ENCODE measurements around the gene ANKRD28. TPM values are rescaled to one million over a fixed set of nuclear protein-coding genes. Genes with fewer than 3 reads are reported as not detected.
A peak's percentile ranks its signal among the peaks of the same experiment; 100 is the strongest.
"Not testable (repeated sequence)": the region's sequence is repeated elsewhere in the genome, so short reads cannot be mapped to it uniquely, and the experiment has no call there.

ANKRD28 gene
- total RNA-seq (10 to 100 TPM; 32.7 to 38.0 TPM), polyA plus RNA-seq (10 to 100 TPM in 1 of 3 donors, 1 to 10 TPM in 2; 3.3 to 10.5 (median 7.1) TPM), total RNA-seq (56.9 to 81.8 (median 74.7) reads per million in 6 experiments)

GRCh38 chr3:15797642-15798303 is at the start of gene ANKRD28:
Gene ANKRD28, minus strand, starts transcription at chr3:15797979. Its CDS starts 1,458 bp downstream, at chr3:15796521.
- ATAC-seq: peak; percentile 53 to 68
- DNase-seq: peak in 3 of 10 donors; percentile 1 to 30 (median 17)
- Mint-ChIP-seq H3K4me3 (peak within 1 kb of the TSS in 9 of 10 donors; percentile 33 to 83 (median 59)), H3K36me3 (peaks cover 0 to 17% (median 2%) of the 10 kb centered on the region in 3 donors), H3K27me3 (no peaks in the 10 kb centered on the region), H3K4me1 (peaks cover 20 to 87% (median 61%) of the 10 kb centered on the region in 4 donors), H3K9me3 (peaks cover 0 to 2% (median 0%) of the 10 kb centered on the region in 9 donors), H3K27ac (peak within 1 kb of the TSS in 8 of 10 donors; percentile 20 to 89 (median 46))
- POLR2A ChIA-PET: interaction anchor here (0.7 kb wide), 1 partner anchor 467 kb away, joined by 4 read pairs; the partner anchor contains the start of gene DPH3

DNA sequence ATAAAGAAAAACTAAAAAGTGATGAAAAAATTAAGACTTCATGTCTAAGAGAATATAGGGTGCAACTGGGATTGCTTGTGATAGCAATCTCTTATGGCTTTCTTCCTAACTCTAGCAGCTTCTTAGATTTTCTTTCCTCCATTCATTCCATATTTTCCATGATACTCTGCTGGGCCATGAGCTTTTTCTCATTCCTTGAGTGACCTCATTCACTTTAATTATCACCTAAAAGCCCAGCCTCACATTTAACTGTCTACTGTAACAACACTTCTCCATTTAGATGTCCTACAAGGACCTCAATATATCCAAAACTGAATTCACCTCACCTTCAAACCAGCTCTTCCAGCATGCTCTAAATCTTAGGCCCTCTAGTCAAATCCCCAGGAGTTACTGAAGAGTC is 49.5 kb upstream of the ANKRD28 start:
- peaks cover 0 to 27% (median 16%) of the 10 kb centered on the region in 3 donors for H3K36me3 Mint-ChIP-seq
- POLR2A ChIA-PET: no interaction called here
- ATAC-seq: no peak
- DNase-seq: no peak
- no peak overlapping the region for H3K4me3 Mint-ChIP-seq
- peaks cover 27 to 60% (median 42%) of the 10 kb centered on the region in 4 donors for H3K4me1 Mint-ChIP-seq
- peaks cover 0 to 3% (median 0%) of the 10 kb centered on the region in 9 donors for H3K9me3 Mint-ChIP-seq
- H3K27me3 Mint-ChIP-seq: no peaks in the 10 kb centered on the region
- no peak overlapping the region for H3K27ac Mint-ChIP-seq

- Mint-ChIP-seq H3K9me3 (peaks cover 0 to 5% (median 0%) of the 10 kb centered on the region in 9 donors), H3K27ac (no peak overlapping the region), H3K27me3 (no peaks in the 10 kb centered on the region), H3K4me1 (peaks cover 27 to 60% (median 42%) of the 10 kb centered on the region in 4 donors), H3K4me3 (no peak overlapping the region), H3K36me3 (peaks cover 0 to 27% (median 16%) of the 10 kb centered on the region in 3 donors)
- no peak for ATAC-seq
- POLR2A ChIA-PET: no interaction called here
- DNase-seq: no peak
These were observed 48.8 kb upstream of the ANKRD28 start for GRCh38 chr3:15846606-15847005.

GRCh38 chr3:15845475-15845874 is 47.7 kb upstream of the ANKRD28 start:
- H3K36me3 Mint-ChIP-seq: peaks cover 2 to 29% (median 10%) of the 10 kb centered on the region in 3 donors
- H3K4me1 Mint-ChIP-seq: peaks cover 26 to 56% (median 39%) of the 10 kb centered on the region in 4 donors
- H3K9me3 Mint-ChIP-seq: peaks cover 4 to 15% (median 8%) of the 10 kb centered on the region in 9 donors
- H3K27me3 Mint-ChIP-seq: no peaks in the 10 kb centered on the region
- H3K27ac Mint-ChIP-seq: peak overlapping the region in 1 of 10 donors; percentile 23
- ATAC-seq (no peak), DNase-seq (no peak)
- POLR2A ChIA-PET: no interaction called here
- H3K4me3 Mint-ChIP-seq: no peak overlapping the region

- Mint-ChIP-seq H3K27ac (peak overlapping the region in 1 of 10 donors; percentile 77), H3K27me3 (no peaks in the 10 kb centered on the region), H3K9me3 (peaks cover 6 to 21% (median 14%) of the 10 kb centered on the region in 9 donors), H3K36me3 (peaks cover 8 to 33% (median 11%) of the 10 kb centered on the region in 3 donors), H3K4me3 (no peak overlapping the region), H3K4me1 (peaks cover 26 to 53% (median 38%) of the 10 kb centered on the region in 4 donors)
- DNase-seq: no peak
- ATAC-seq: no peak
- POLR2A ChIA-PET: no interaction called here
These were observed 47.1 kb upstream of the ANKRD28 start for GRCh38 chr3:15844889-15845288.

- H3K27me3 Mint-ChIP-seq, DNase-seq, H3K4me3 Mint-ChIP-seq, H3K27ac Mint-ChIP-seq, POLR2A ChIA-PET, ATAC-seq: not testable (repeated sequence)
- H3K4me1 Mint-ChIP-seq: peaks cover 23 to 53% (median 26%) of the 10 kb centered on the region in 4 donors
- peaks cover 22 to 58% (median 24%) of the 10 kb centered on the region in 3 donors for H3K36me3 Mint-ChIP-seq
- peaks cover 8 to 37% (median 27%) of the 10 kb centered on the region in 9 donors for H3K9me3 Mint-ChIP-seq
These were observed 43.6 kb upstream of the ANKRD28 start for GRCh38 chr3:15841091-15841973.

DNA sequence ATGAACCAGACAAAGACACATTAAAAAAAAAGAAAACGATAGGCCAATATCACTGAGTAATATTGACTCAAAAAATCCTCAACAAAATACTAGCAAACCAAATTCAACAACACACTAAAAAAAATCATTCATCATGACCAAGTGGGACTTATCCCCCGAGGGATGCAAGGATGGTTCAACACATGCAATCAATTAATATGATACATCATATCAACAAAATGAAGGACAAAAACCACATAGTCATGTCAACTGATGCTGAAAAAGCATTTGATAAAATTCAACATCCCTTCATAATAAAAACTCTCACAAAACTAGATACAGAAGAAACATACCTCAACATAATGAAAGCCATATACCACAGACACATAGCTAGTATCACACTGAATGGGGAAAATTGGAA is 41.8 kb upstream of the ANKRD28 start:
- no peaks in the 10 kb centered on the region for H3K27me3 Mint-ChIP-seq
- no peak overlapping the region for H3K4me3 Mint-ChIP-seq
- no peak for ATAC-seq
- H3K27ac Mint-ChIP-seq: no peak overlapping the region
- H3K9me3 Mint-ChIP-seq: peaks cover 8 to 37% (median 27%) of the 10 kb centered on the region in 9 donors
- peaks cover 10 to 48% (median 16%) of the 10 kb centered on the region in 4 donors for H3K4me1 Mint-ChIP-seq
- DNase-seq: no peak
- POLR2A ChIA-PET: no interaction called here
- H3K36me3 Mint-ChIP-seq: peaks cover 15 to 51% (median 24%) of the 10 kb centered on the region in 3 donors

DNA sequence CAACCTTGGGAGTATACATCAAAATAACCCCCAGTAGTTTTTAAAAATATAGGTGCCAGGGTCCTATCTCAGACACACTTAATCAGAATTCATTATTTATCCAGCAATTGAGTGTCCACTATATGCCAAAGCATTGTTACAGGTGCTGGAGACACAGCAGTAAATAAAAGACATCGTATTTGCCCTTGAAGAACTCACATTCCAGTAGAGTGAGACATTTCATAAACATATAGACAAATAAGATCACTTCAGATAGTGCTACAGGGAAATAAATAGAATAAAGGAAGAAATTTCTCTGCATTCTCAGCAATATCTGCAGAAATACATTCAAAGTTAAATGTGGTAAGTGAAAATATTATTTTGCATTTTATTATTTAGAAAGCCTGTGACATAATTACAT is 34.1 kb upstream of the ANKRD28 start:
- ATAC-seq (no peak), DNase-seq (no peak)
- peaks cover 10 to 45% (median 17%) of the 10 kb centered on the region in 4 donors for H3K4me1 Mint-ChIP-seq
- H3K4me3 Mint-ChIP-seq: no peak overlapping the region
- peaks cover 0 to 2% (median 0%) of the 10 kb centered on the region in 3 donors for H3K36me3 Mint-ChIP-seq
- POLR2A ChIA-PET: no interaction called here
- no peaks in the 10 kb centered on the region for H3K9me3 Mint-ChIP-seq
- H3K27me3 Mint-ChIP-seq: no peaks in the 10 kb centered on the region
- no peak overlapping the region for H3K27ac Mint-ChIP-seq

- POLR2A ChIA-PET: no interaction called here
- ATAC-seq (no peak), DNase-seq (no peak)
- Mint-ChIP-seq H3K4me1 (peaks cover 23 to 62% (median 52%) of the 10 kb centered on the region in 4 donors), H3K9me3 (no peaks in the 10 kb centered on the region), H3K36me3 (peaks cover 0 to 2% (median 2%) of the 10 kb centered on the region in 3 donors), H3K27ac (no peak overlapping the region), H3K4me3 (peak overlapping the region in 1 of 10 donors; percentile 20), H3K27me3 (no peaks in the 10 kb centered on the region)
These were observed 27.2 kb upstream of the ANKRD28 start for GRCh38 chr3:15825016-15825415.

- Mint-ChIP-seq H3K4me3 (no peak overlapping the region), H3K9me3 (no peaks in the 10 kb centered on the region)
- POLR2A ChIA-PET: no interaction called here
These were observed 25.3 kb upstream of the ANKRD28 start for GRCh38 chr3:15823092-15823491.

DNA sequence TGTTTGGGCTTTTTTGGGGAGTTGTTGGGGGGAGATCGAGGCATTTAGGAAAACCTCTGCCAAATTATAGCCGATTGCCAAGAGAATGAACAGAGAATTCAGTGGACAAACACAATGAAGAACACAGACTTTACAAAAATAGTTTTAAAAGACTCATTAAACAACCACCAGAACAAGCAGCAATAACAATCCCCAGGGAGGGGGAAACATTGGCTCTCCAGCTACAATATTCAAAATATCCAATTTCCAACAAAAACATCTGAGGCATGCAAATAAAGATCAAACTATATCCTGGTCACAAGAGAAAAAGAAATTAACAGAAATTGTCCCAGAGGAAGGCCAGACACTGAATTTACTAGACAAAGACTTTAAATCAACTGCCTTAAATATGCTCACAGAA is 24.5 kb upstream of the ANKRD28 start:
- H3K27ac Mint-ChIP-seq: no peak overlapping the region
- ATAC-seq: no peak
- no peak for DNase-seq
- no peak overlapping the region for H3K4me3 Mint-ChIP-seq
- H3K9me3 Mint-ChIP-seq: no peaks in the 10 kb centered on the region
- H3K36me3 Mint-ChIP-seq: peaks cover 0 to 2% (median 0%) of the 10 kb centered on the region in 3 donors
- POLR2A ChIA-PET: no interaction called here
- no peaks in the 10 kb centered on the region for H3K27me3 Mint-ChIP-seq
- peaks cover 22 to 78% (median 63%) of the 10 kb centered on the region in 4 donors for H3K4me1 Mint-ChIP-seq

More at GRCh38 chr3:15823092-15823491, 25.3 kb upstream of the ANKRD28 start:
- H3K27me3 Mint-ChIP-seq: no peaks in the 10 kb centered on the region
- DNase-seq: no peak
- H3K4me1 Mint-ChIP-seq: peaks cover 23 to 76% (median 63%) of the 10 kb centered on the region in 4 donors
- H3K27ac Mint-ChIP-seq: peak overlapping the region in 1 of 10 donors; percentile 8
- H3K36me3 Mint-ChIP-seq: peaks cover 0 to 2% (median 2%) of the 10 kb centered on the region in 3 donors
- no peak for ATAC-seq

- ATAC-seq (no peak), DNase-seq (no peak)
- Mint-ChIP-seq H3K36me3 (peaks cover 0 to 2% (median 0%) of the 10 kb centered on the region in 3 donors), H3K4me3 (no peak overlapping the region), H3K9me3 (no peaks in the 10 kb centered on the region), H3K27ac (no peak overlapping the region), H3K27me3 (no peaks in the 10 kb centered on the region), H3K4me1 (peaks cover 25 to 76% (median 67%) of the 10 kb centered on the region in 4 donors)
- POLR2A ChIA-PET: no interaction called here
These were observed 23.1 kb upstream of the ANKRD28 start for GRCh38 chr3:15820911-15821310.
